HepG2 (cell line): Measurements from ENCODE around the gene HDLBP.

Experiments used
- E2F1 ChIP-seq: sonication (generic); formaldehyde crosslinking; IDR thresholded peaks from 2 replicates; pipeline ENCODE4 v1.5.0; 2020; ENCODE audit warnings: missing genetic modification reagents
- IRF2 ChIP-seq: IDR thresholded peaks from 2 replicates; pipeline ENCODE4 v1.6.1; 2018; ENCODE audit warnings: missing genetic modification reagents, missing compliant biosample characterization
- ISL2 ChIP-seq: sonication (generic); formaldehyde crosslinking; IDR thresholded peaks from 2 replicates; pipeline ENCODE4 v1.5.0; 2020; ENCODE audit warnings: missing genetic modification reagents
- RERE ChIP-seq: IDR thresholded peaks from 2 replicates; pipeline ENCODE4 v1.6.1; 2016; ENCODE audit warnings: low read depth, missing genetic modification reagents, missing compliant biosample characterization
- ZGPAT ChIP-seq: IDR thresholded peaks from 2 replicates; pipeline ENCODE4 v1.6.1; 2016; ENCODE audit warnings: mild to moderate bottlenecking
- TF ChIP-seq, protein P1 (sequence below): sonication (generic); formaldehyde crosslinking; IDR thresholded peaks from 2 replicates; pipeline ENCODE4 v1.5.1; 2020; ENCODE audit warnings: mild to moderate bottlenecking, missing genetic modification reagents, moderate library complexity

DNA sequence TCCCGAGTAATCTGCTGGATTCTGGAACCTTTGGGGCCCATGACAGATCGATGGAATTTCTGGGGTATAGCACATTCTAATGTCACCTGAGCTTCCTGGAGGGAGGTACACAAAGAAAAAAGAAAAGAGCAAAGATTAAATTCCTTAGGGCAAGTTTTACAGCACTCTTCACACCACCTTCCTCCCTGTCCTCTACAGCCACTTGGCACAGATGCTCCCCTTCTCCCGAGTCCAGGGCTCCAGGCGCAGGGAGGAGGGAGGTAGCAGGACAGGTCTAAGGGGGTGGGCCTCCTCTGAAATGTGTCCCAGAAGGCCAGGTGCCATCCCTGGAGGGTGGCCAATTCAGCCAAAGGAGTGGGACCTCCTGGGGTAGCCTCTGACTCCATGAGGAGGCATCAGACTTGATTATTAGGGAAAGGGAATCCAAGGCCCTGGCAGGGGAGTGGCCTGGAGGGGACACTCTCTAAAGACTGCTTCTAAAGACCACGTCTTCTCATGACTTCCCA lies 76.7 kb downstream of the HDLBP start:
- TF ChIP-seq IRF2 (CRISPR knock-in tag) (no peak), E2F1 (CRISPR knock-in tag) (no peak), ISL2 (CRISPR knock-in tag) (no peak), RERE (CRISPR knock-in tag) (no peak), ZGPAT (CRISPR knock-in tag) (no peak)
- TF ChIP-seq, protein P1, sequence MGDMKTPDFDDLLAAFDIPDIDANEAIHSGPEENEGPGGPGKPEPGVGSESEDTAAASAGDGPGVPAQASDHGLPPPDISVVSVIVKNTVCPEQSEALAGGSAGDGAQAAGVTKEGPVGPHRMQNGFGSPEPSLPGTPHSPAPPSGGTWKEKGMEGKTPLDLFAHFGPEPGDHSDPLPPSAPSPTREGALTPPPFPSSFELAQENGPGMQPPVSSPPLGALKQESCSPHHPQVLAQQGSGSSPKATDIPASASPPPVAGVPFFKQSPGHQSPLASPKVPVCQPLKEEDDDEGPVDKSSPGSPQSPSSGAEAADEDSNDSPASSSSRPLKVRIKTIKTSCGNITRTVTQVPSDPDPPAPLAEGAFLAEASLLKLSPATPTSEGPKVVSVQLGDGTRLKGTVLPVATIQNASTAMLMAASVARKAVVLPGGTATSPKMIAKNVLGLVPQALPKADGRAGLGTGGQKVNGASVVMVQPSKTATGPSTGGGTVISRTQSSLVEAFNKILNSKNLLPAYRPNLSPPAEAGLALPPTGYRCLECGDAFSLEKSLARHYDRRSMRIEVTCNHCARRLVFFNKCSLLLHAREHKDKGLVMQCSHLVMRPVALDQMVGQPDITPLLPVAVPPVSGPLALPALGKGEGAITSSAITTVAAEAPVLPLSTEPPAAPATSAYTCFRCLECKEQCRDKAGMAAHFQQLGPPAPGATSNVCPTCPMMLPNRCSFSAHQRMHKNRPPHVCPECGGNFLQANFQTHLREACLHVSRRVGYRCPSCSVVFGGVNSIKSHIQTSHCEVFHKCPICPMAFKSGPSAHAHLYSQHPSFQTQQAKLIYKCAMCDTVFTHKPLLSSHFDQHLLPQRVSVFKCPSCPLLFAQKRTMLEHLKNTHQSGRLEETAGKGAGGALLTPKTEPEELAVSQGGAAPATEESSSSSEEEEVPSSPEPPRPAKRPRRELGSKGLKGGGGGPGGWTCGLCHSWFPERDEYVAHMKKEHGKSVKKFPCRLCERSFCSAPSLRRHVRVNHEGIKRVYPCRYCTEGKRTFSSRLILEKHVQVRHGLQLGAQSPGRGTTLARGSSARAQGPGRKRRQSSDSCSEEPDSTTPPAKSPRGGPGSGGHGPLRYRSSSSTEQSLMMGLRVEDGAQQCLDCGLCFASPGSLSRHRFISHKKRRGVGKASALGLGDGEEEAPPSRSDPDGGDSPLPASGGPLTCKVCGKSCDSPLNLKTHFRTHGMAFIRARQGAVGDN = no peak
